GM18517 (cell line): ENCODE results near the gene ARMC9.
"Not testable (repeated sequence)": the region's sequence is repeated elsewhere in the genome, so short reads cannot be mapped to it uniquely, and the experiment has no call there.

Source experiments
- ATAC-seq: cut with Tn5 transposase; IDR thresholded peaks from one replicate; pipeline ENCODE4 v1.9.1; 2021; ENCODE audit warnings: mild to moderate bottlenecking, moderate library complexity; ENCODE audit not compliant: unreplicated experiment

The ARMC9 gene

DNA sequence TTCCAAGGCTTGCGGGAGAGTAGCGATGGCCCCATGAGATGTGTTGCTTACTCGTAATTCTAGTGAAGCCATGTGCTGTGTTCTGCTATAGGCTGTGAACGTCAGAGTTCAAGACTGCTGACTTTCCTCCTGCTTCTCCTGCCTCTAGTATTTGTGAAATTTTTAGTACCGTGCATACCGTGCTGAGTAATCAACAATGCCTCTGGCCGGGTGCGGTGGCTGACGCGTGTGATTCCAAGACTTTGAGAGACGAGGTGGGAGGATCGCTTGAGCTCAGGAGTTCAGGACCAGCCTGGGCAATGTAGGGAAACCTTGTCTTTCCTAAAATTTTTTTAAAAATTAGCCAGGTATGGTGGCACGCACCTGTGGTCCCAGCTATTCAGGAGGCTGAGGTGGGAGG is 137.2 kb downstream of the ARMC9 start:
- no peak for ATAC-seq

DNA sequence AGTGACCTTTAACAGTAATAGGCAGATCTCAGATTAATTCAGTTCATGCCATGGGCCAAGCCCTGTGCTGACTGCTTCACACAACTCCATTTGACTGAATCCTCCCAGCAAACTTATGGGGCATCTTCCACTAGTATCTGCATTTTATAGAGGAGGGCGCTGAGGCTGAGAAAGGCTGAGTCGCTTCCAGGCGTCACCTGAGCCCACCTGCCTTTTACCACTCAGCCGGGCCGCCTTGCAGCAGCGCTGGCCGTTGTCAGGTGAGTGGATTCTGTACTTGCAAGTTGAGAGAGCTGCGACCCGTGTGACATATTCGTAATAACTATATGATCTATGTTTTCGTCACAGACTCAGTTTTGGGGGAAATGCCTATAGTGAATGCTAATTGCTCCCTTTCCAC is 137.8 kb downstream of the ARMC9 start:
- no peak for ATAC-seq

GRCh38 chr2:231336700-231337099 is 138.3 kb downstream of the ARMC9 start:
- no peak for ATAC-seq

GRCh38 chr2:231337807-231338759 is 139.7 kb downstream of the ARMC9 start:
- no peak for ATAC-seq

- no peak for ATAC-seq
These were observed 140.9 kb downstream of the ARMC9 start for GRCh38 chr2:231339316-231339715.

- no peak for ATAC-seq
These were observed 142.7 kb downstream of the ARMC9 start for GRCh38 chr2:231341100-231341499.

- ATAC-seq, result no peak
These were observed 143.8 kb downstream of the ARMC9 start for GRCh38 chr2:231342061-231342711.

DNA sequence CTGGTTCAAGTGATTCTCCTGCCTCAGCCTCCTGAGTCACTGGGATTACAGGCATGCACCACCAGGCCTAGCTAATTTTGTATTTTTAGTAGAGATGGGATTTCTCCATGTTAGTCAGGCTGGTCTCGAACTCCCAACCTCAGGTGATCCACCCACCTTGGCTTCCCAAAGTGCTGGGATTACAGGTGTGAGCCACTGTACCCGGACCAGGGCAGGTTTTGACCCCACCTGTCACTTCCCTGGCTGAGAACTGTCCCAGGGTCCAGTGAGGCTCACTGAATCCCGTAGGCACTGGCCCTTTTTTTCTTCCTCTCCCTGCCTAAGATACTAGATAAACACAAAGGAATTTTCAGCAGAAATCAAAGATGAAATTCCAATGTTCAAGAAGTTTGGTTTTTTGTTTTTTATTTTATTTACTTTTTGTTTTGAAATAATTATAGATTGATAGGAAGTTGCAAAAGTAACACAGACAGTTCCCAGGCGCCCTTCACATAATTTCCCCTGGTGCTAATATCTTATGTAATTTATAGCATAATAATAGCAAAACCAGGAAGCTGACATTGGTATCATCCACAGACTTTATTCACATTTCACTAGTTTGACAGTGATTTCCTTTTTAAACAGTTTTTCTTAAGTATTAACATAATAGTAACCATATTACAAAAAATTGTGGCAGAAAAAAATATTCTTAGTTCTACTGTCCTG is 144.7 kb downstream of the ARMC9 start:
- ATAC-seq, result no peak

DNA sequence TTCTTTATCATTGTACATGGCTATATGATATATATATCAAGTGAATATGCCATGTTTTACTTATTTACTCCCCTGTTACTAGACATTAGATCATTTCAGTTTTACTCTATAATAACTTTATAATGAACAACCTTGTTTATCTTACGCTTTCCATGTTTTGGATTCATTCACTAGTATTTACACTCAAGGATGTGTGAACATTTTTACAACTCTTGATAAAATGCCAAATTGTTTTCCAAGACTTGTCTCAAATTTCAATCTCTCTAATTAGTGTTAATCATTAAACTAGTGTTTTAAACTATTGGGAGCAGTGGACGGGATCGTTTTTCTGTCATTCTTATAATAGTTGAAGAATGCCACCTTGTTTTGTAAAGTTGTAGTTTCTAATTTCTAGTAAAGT is 145.6 kb downstream of the ARMC9 start:
- no peak for ATAC-seq

GRCh38 chr2:231344851-231345250 is 146.4 kb downstream of the ARMC9 start:
- no peak for ATAC-seq

DNA sequence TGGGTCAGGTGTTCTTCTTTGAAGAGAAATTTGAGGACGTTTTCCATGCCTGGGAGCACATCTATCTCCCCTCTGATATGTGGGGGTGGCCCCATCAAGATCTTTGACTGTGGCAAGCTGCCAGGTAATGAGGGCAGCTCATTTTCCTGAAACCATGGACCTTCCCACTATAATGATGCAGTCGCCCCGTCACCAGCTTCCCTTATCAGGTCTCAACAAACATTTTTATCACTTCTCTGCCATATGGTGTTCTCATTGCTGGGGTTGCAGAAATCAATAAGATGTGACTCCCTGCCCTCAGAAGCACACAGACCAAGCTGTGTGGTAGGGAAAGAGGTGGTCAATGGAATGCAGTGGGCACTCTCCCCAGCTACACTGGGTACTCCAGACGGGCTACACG is 148.7 kb downstream of the ARMC9 start:
- ATAC-seq, result no peak

DNA sequence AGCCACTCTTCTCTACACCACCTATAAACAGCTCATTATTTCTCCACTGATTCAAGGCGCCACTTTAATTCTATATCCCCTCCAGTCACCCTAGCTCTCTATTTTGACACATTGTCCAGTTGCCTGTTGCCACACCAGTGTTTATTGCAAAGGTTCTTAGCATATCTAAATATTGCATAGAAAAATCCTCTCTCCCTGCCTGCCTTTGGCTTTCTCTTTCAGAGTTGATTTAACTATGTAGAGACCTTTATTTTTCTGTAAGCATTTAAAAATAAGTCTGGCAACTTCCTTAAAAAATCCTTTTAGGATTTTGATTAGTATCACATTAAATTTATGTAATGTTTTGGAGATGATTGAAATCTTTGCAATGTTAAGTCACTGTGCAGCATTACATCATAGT is 149.2 kb downstream of the ARMC9 start:
- ATAC-seq, result no peak

GRCh38 chr2:231348173-231348572 is 149.7 kb downstream of the ARMC9 start:
- no peak for ATAC-seq

- ATAC-seq, result no peak
These were observed 150.4 kb downstream of the ARMC9 start for GRCh38 chr2:231348704-231349373.

DNA sequence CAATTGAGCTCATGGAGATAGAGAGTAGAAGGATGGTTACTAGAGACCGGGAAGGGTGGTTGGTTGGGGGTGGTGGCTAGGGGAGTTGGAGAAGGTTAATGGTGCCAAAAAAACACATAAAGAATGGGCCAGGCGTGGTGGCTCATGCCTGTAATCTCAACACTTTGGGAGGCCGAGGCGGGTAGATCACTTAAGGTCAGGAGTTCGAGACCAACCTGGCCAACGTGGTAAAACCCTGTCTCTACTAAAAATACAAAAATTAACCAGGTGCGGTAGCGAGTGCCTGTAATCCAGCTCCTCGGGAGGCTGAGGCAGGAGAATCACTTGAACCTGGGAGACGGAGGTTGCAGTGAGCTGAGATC is 150.9 kb downstream of the ARMC9 start:
- not testable (repeated sequence) for ATAC-seq

GRCh38 chr2:231351648-231352047 is 153.2 kb downstream of the ARMC9 start:
- no peak for ATAC-seq

DNA sequence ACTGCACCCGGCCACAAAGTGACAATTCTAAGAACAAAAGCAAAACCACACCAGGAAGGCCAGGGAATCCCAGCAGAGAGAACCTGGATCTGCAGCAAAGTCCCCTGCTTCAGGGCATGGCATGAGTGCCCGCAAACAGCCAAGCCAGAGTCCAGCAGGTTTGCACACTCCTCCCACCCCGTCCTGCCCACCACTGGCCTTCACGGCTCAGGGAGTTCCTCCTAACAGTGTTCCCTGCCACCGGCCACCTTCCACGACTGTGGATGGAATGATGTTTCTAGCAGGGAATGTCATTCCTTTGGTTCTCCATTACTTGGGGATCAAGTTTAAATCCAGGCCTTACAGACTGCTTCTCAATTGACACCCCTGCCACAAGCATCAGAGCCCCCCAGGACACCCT is 155.0 kb downstream of the ARMC9 start:
- ATAC-seq, result no peak

DNA sequence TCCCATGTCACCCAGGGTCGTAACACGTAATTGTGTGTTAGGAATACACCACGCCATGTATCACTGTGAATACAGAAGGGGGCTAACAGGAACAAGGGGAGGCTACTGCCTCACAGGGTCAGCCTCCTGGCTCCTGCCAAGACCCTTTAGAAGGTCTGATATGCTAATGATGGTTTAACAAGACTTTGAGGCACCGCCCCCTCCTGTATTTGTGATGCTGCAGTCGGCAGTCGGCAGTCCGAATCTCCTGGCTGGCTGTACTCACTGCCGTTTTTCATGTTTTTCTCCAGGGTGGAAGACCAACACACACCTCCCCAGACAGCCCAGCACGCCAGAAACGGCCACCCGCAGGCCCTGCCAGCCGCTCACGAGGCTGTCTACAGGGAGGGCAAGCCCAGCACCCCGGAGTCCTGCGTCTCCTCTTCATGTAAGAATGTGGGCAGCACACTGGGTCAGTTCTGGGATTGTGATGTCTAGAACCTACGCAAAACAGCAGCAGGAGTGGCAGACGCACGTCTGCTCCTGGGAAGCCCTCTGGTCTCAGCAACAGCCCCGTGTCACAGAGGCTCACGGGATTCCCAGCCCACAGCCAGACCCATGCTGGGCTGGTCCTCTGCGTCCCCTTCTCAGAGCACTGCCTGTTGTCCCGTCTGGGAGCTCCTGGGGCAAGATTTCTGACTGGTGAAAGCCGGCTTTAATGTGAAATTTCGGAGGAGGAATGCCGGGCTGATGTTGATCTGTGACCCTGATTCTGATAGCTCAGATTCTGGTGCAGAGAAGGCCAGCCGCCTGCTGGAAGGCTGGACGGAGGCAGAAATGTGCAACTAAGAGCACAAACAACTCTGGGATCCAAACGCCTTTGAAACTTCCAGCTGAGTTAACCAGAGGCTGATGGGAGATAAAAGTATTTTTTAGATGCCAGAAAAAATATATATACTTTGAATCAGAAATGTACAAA is 157.4 kb downstream of the ARMC9 start:
- no peak for ATAC-seq

DNA sequence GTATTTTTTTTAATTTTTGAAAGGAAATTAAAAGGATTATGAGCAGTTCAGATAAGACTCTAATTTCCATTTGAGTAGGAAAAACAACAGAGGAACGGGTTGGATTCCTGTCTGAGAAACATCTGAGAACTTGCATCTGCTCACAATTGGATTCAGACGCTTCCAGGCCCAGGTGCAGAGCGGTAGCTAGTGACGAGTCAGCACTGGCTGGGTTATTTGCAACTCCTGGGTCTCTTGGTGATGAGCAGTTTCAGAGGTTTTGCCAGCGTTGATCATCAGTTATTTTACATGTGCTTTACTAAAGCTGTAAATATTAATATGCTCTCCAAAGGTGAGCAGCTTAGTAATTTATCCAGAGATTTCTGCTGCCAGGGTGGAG is 158.0 kb downstream of the ARMC9 start:
- no peak for ATAC-seq

- no peak for ATAC-seq
These were observed 158.6 kb downstream of the ARMC9 start for GRCh38 chr2:231357048-231357447.
